BE2C (cell line): ENCODE data around the gene UVSSA.

Experiments
- DNase-seq: peaks from one replicate; pipeline ENCODE4 v3.0.0-alpha.2; 2020
- H3K27me3 ChIP-seq: fragments of 250-450 bp; sonication (Bioruptor Pico); 2 replicates; pipeline ENCODE4 v1.5.1; 2020; ENCODE audit warnings: mild to moderate bottlenecking
- H3K36me3 ChIP-seq: fragments of 250-450 bp; sonication (Bioruptor Pico); 2 replicates; pipeline ENCODE4 v1.5.1; 2020; ENCODE audit warnings: mild to moderate bottlenecking
- H3K4me1 ChIP-seq: fragments of 250-450 bp; sonication (Bioruptor Pico); 2 replicates; pipeline ENCODE4 v1.5.1; 2020
- H3K4me3 ChIP-seq: 2 replicates; pipeline ENCODE4 v1.5.1; 2011; ENCODE audit warnings: low read depth, low read length
- H3K9me3 ChIP-seq: fragments of 250-450 bp; sonication (Bioruptor Pico); 2 replicates; pipeline ENCODE4 v1.5.1; 2020
- CTCF ChIP-seq: IDR thresholded peaks from 2 replicates; pipeline ENCODE4 v1.5.1; 2012; ENCODE audit warnings: mild to moderate bottlenecking, low read depth, low read length

Gene UVSSA

GRCh38 chr4:1414831-1415680 lies 68.0 kb downstream of the UVSSA start:
- H3K36me3 ChIP-seq, result no peaks in the 10 kb centered on the region
- no peaks in the 10 kb centered on the region for H3K4me1 ChIP-seq
- no peak for DNase-seq
- no peak overlapping the region for H3K4me3 ChIP-seq
- H3K27me3 ChIP-seq, result peaks cover 77% of the 10 kb centered on the region
- no peak for TF ChIP-seq CTCF
- H3K9me3 ChIP-seq, result no peaks in the 10 kb centered on the region

DNA sequence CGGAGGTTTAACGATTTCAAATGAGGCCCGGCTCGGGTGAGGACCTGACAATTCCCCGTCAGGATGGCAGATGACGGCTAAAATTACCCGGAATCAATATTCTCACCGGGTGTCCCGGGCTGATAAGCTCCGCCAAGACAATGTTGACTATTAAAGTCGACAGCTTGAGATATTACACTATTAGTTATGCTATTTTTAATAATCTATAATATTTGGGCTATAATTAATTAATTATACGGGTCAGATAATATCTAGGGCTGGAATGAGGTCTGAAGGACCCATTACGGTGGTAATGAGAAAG lies 68.6 kb downstream of the UVSSA start:
- Histone ChIP-seq H3K4me3 (no peak overlapping the region), H3K9me3 (no peaks in the 10 kb centered on the region), H3K36me3 (no peaks in the 10 kb centered on the region), H3K4me1 (no peaks in the 10 kb centered on the region), H3K27me3 (peaks cover 77% of the 10 kb centered on the region)
- TF ChIP-seq CTCF, result no peak
- no peak for DNase-seq

DNA sequence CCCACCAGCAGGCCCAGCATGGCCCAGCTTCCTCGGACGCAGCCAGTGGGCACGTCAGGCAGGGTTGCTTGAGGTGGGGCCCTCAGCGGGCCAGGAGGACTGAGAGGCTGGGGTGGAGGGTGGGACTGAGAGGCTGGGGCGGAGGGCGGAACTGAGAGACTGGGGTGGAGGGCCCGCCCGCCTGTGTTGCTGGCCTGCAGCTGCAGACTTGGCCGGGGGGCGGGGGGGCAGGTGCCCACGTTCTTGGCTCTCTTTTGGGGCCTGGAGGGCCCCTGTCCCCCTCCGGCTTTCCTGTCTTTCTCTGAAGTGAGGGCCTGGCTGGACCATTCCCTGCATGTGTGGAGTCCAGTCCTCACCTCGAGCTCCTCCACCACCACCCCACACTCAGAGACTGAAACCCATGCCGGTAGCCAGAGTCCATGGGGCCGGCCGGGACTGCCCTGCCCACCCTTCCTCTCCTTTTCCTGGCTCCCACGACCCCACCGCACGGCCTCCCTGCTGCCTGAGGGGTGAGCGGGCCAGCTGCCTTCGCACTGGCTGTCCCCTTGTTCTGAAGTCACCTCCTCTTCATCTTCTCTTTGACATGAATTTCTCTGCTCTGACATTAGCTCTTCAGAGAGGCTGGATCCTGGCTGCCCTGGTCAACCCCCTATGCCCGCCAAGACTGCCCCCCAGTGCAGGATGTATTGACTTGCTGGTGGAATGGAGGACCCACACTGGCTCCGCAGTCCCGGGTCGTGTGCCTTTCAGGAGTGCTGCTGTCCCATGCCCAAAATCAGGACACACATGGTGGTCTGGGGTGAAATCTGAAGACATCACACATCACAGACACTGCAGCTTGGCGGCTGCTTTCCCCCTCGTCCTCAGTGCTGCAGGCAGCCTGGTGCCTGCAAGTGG lies 69.3 kb downstream of the UVSSA start:
- no peak for DNase-seq
- TF ChIP-seq CTCF, result no peak
- Histone ChIP-seq H3K4me1 (no peaks in the 10 kb centered on the region), H3K27me3 (peaks cover 77% of the 10 kb centered on the region), H3K9me3 (no peaks in the 10 kb centered on the region), H3K36me3 (no peaks in the 10 kb centered on the region), H3K4me3 (no peak overlapping the region)

DNA sequence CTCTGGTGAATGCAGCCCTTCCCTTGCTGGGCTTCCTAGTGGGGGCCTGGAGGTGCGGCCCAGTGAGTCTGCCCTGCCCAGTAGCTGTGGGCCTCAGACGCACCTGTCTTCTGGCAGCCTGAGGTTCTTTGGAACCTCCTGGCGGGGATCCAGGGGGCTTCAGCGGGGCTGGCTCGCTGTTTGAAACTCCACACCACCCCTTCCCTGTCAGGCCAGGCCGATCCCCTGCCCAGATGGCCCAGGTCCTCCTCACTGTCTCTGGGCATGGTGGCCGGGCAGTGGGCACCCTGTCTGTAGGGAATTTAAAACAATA lies 69.9 kb downstream of the UVSSA start:
- no peak overlapping the region for H3K4me3 ChIP-seq
- no peak for TF ChIP-seq CTCF
- no peaks in the 10 kb centered on the region for H3K4me1 ChIP-seq
- peaks cover 76% of the 10 kb centered on the region for H3K27me3 ChIP-seq
- no peaks in the 10 kb centered on the region for H3K9me3 ChIP-seq
- H3K36me3 ChIP-seq, result no peaks in the 10 kb centered on the region
- DNase-seq, result no peak

- no peak for TF ChIP-seq CTCF
- no peaks in the 10 kb centered on the region for H3K4me1 ChIP-seq
- no peaks in the 10 kb centered on the region for H3K36me3 ChIP-seq
- DNase-seq, result no peak
- peaks cover 77% of the 10 kb centered on the region for H3K27me3 ChIP-seq
- H3K4me3 ChIP-seq, result no peak overlapping the region
- no peaks in the 10 kb centered on the region for H3K9me3 ChIP-seq
These were observed 70.7 kb downstream of the UVSSA start for GRCh38 chr4:1417522-1418390.
